Caco-2 (cell line): Measurements from ENCODE around the gene SIX5. TPM values are rescaled to one million over a fixed set of nuclear protein-coding genes. Genes with fewer than 3 reads are reported as not detected.

Experiments used
- BruUV-seq: library from RNA; stranded (reverse); fragments of 400-500 nt; replicated peaks from 2 replicates; lab custom pipeline; 2021; lab: Mats Ljungman, UMichigan
- CTCF ChIA-PET: fragments of 300-600 bp; sonication (Branson Sonifier 250); formaldehyde crosslinking; loops from one replicate; lab custom pipeline; 2022; ENCODE audit warnings: antibody characterized with exemption; lab: Charles Lee
- POLR2A ChIA-PET: fragments of 300-600 bp; sonication (Branson Sonifier 250); formaldehyde crosslinking; loops from one replicate; lab custom pipeline; 2022; ENCODE audit warnings: antibody characterized with exemption; lab: Charles Lee
- DNase-seq, 2 experiments: peaks; one replicate each; pipeline versions ENCODE4 v3.0.0 to v3.0.0-alpha.2; 2020 to 2022
- H3K27me3 ChIP-seq: replicated peaks from 2 replicates; pipeline ENCODE4 v1.6.0; 2011; ENCODE audit warnings: low read length; ENCODE audit not compliant: control insufficient read depth, insufficient read depth
- H3K36me3 ChIP-seq: 2 replicates; pipeline ENCODE4 v1.5.1; 2011; ENCODE audit warnings: low read length; ENCODE audit not compliant: control insufficient read depth, insufficient read depth
- H3K4me1 ChIP-seq: fragments of 250-450 bp; sonication (Bioruptor Pico); 2 replicates; pipeline ENCODE4 v1.5.1; 2020; ENCODE audit warnings: mild to moderate bottlenecking
- H3K4me3 ChIP-seq: 2 replicates; pipeline ENCODE4 v1.5.1; 2011; ENCODE audit warnings: low read depth, mild to moderate bottlenecking, control low read depth, low read length
- H3K9me3 ChIP-seq: fragments of 250-450 bp; sonication (Bioruptor Pico); 2 replicates; pipeline ENCODE4 v1.5.1; 2020; ENCODE audit warnings: mild to moderate bottlenecking, moderate library complexity
- H3K27ac Mint-ChIP-seq: one replicate; pipeline ENCODE4 v1.8.0; 2022; ENCODE audit warnings: mixed read lengths; ENCODE audit not compliant: unreplicated experiment
- H3K27me3 Mint-ChIP-seq: one replicate; pipeline ENCODE4 v1.8.0; 2022; ENCODE audit warnings: mixed read lengths; ENCODE audit not compliant: insufficient read depth, unreplicated experiment
- H3K36me3 Mint-ChIP-seq: one replicate; pipeline ENCODE4 v1.8.0; 2022; ENCODE audit warnings: mild to moderate bottlenecking, mixed read lengths; ENCODE audit not compliant: insufficient read depth, unreplicated experiment
- H3K4me1 Mint-ChIP-seq: one replicate; pipeline ENCODE4 v1.8.0; 2022; ENCODE audit warnings: low read depth, mixed read lengths; ENCODE audit not compliant: unreplicated experiment
- H3K4me3 Mint-ChIP-seq: one replicate; pipeline ENCODE4 v1.8.0; 2022; ENCODE audit warnings: mild to moderate bottlenecking, moderate library complexity, mixed read lengths; ENCODE audit not compliant: unreplicated experiment
- H3K9me3 Mint-ChIP-seq: one replicate; pipeline ENCODE4 v1.8.0; 2022; ENCODE audit warnings: mixed read lengths; ENCODE audit not compliant: unreplicated experiment
- CTCF ChIP-seq, 2 experiments: fragments of 200-600 bp in 1 of 2; IDR thresholded peaks; 1 replicate in 1 of 2; 2 replicates in 1 of 2; pipeline versions ENCODE4 v1.5.1 to v1.8.0; 2011 to 2022; ENCODE audit warnings: antibody characterized with exemption in 1 of 2, control low read depth in 1 of 2, inconsistent platforms in 1 of 2, low read depth in 1 of 2, low read length in 1 of 2, mild to moderate bottlenecking in 1 of 2, moderate library complexity in 1 of 2; ENCODE audit not compliant: insufficient read depth in 1 of 2, severe bottlenecking in 1 of 2, unreplicated experiment in 1 of 2
- intact Hi-C: fragments of 100-400 bp; cut with micrococcal nuclease; formaldehyde crosslinking; loops from one replicate; pipeline ENCODE4 v1.10.0; 2022; ENCODE audit not compliant: unreplicated experiment
- total RNA-seq: library from RNA; stranded (reverse); gene quantifications from 2 replicates; pipeline ENCODE4 v1.2.3, GENCODE V29; 2022

The SIX5 gene
- total RNA-seq, 1 experiment from 2014 or later = 28.6 TPM

GRCh38 chr19:45747513-45747912 is 21.5 kb downstream of the SIX5 start:
- H3K4me3 Mint-ChIP-seq = no peak overlapping the region
- no peaks in the 10 kb centered on the region for H3K9me3 Mint-ChIP-seq
- Histone ChIP-seq H3K4me3 (no peak overlapping the region), H3K4me1 (no peaks in the 10 kb centered on the region), H3K27me3 (no peaks in the 10 kb centered on the region), H3K9me3 (no peaks in the 10 kb centered on the region), H3K36me3 (no peaks in the 10 kb centered on the region)
- no peak for DNase-seq
- H3K4me1 Mint-ChIP-seq = no peaks in the 10 kb centered on the region
- no peak for TF ChIP-seq CTCF (IDR thresholded peaks at IDR 0.05; ENCODE audit: insufficient read depth in 1 of 2, low read depth in 1 of 2, low read length in 1 of 2, severe bottlenecking in 1 of 2, unreplicated experiment in 1 of 2)
- no peak overlapping the region for H3K27ac Mint-ChIP-seq
- no peaks in the 10 kb centered on the region for H3K27me3 Mint-ChIP-seq
- BruUV-seq = no TSS peak
- CTCF ChIA-PET = no interaction called here
- intact Hi-C loops = no loop called here
- POLR2A ChIA-PET = no interaction called here
- H3K36me3 Mint-ChIP-seq = peaks cover 4% of the 10 kb centered on the region

GRCh38 chr19:45746866-45747265 is 22.2 kb downstream of the SIX5 start:
- no peak for DNase-seq
- Histone ChIP-seq H3K4me1 (no peaks in the 10 kb centered on the region), H3K9me3 (no peaks in the 10 kb centered on the region), H3K27me3 (no peaks in the 10 kb centered on the region), H3K36me3 (no peaks in the 10 kb centered on the region), H3K4me3 (no peak overlapping the region)
- no peak overlapping the region for H3K4me3 Mint-ChIP-seq
- no peak overlapping the region for H3K27ac Mint-ChIP-seq
- BruUV-seq = no TSS peak
- H3K27me3 Mint-ChIP-seq = no peaks in the 10 kb centered on the region
- ChIA-PET POLR2A (no interaction called here), CTCF (no interaction called here)
- TF ChIP-seq CTCF (IDR thresholded peaks at IDR 0.05; ENCODE audit: insufficient read depth in 1 of 2, low read depth in 1 of 2, low read length in 1 of 2, severe bottlenecking in 1 of 2, unreplicated experiment in 1 of 2) = no peak
- no peaks in the 10 kb centered on the region for H3K9me3 Mint-ChIP-seq
- no peaks in the 10 kb centered on the region for H3K4me1 Mint-ChIP-seq
- peaks cover 5% of the 10 kb centered on the region for H3K36me3 Mint-ChIP-seq
- intact Hi-C loops = no loop called here

GRCh38 chr19:45745606-45746005 is 23.4 kb downstream of the SIX5 start:
- Histone ChIP-seq H3K27me3 (no peaks in the 10 kb centered on the region), H3K9me3 (no peaks in the 10 kb centered on the region), H3K36me3 (no peaks in the 10 kb centered on the region), H3K4me1 (no peaks in the 10 kb centered on the region), H3K4me3 (no peak overlapping the region)
- Mint-ChIP-seq H3K27ac (no peak overlapping the region), H3K36me3 (peaks cover 5% of the 10 kb centered on the region), H3K4me1 (no peaks in the 10 kb centered on the region), H3K27me3 (no peaks in the 10 kb centered on the region), H3K9me3 (no peaks in the 10 kb centered on the region), H3K4me3 (no peak overlapping the region)
- ChIA-PET POLR2A (no interaction called here), CTCF (interaction anchor here (0.7 kb wide), 1 partner anchor 153 kb away, joined by 4 read pairs; no protein-coding TSS in a partner anchor)
- no peak for TF ChIP-seq CTCF (IDR thresholded peaks at IDR 0.05; ENCODE audit: insufficient read depth in 1 of 2, low read depth in 1 of 2, low read length in 1 of 2, severe bottlenecking in 1 of 2, unreplicated experiment in 1 of 2)
- intact Hi-C loops = no loop called here
- BruUV-seq = no TSS peak
- DNase-seq = no peak
